ENCODE measurements around the gene CSF3R. TPM values are rescaled to one million over a fixed set of nuclear protein-coding genes. Genes with fewer than 3 reads are reported as not detected.

CSF3R gene
- 1 to 10 TPM; 2.5 to 6.0 (median 5.0) TPM for polyA plus RNA-seq (ENCODE audit: insufficient read length in 4 of 4)

- no peak for DNase-seq (ENCODE audit: low read depth in 4 of 4, low spot score in 2 of 4)
Observed at GRCh38 chr1:36482724-36483388, at the start of gene CSF3R. CSF3R (minus strand) TSS chr1:36482913; CDS start chr1:36479496, 3,417 bp downstream.

GRCh38 chr1:36531833-36532232 is 49.1 kb upstream of the CSF3R start:
- DNase-seq (ENCODE audit: low read depth in 4 of 4, low spot score in 2 of 4): no peak

DNA sequence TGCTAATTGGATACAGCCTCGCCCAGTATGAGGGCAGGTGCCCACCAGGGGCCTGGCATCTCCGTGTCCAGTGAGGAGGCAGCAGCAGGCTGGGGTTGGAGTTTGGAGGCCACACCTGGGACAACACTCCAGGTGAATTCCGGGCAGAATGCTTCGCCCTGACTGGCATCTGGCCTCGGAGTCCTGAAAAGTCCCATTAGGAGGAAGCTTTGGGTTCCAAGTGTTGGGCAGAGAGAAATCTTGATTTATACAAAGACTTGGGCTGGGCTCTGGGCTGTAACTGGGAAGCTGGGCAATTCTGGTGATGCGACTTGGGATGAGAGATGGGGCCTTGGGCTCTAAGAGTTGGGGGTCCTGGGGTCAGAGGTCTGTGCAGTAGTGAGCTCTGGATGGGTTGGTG is 48.1 kb upstream of the CSF3R start:
- no peak for DNase-seq (ENCODE audit: low read depth in 4 of 4, low spot score in 2 of 4)

GRCh38 chr1:36530261-36530660 is 47.5 kb upstream of the CSF3R start:
- DNase-seq (ENCODE audit: low read depth in 4 of 4, low spot score in 2 of 4): no peak

DNA sequence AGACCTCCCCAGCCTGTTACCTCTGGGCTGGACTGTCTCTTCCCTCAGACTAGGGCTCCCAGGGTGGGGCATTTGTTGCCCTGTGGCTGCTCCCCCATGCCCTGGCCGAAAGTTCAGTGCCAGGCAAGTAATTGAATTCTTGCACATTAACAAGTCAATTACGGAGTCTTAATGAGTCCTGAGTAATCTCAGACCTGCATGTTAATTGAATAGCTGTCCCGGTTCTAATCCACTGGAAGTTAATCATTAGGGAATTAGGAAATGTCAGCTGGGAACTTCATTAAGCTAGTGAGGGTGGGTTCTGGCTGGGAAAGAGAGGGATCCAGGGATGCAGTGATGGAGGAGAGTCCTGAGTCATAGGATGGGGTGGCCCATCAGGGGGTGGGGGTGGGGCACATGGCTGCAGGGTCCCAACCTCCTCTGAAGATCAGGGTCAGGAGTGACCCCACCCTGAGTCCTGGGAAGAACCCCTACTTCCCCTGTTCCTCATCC is 47.1 kb upstream of the CSF3R start:
- DNase-seq (ENCODE audit: low read depth in 4 of 4, low spot score in 2 of 4): no peak

DNA sequence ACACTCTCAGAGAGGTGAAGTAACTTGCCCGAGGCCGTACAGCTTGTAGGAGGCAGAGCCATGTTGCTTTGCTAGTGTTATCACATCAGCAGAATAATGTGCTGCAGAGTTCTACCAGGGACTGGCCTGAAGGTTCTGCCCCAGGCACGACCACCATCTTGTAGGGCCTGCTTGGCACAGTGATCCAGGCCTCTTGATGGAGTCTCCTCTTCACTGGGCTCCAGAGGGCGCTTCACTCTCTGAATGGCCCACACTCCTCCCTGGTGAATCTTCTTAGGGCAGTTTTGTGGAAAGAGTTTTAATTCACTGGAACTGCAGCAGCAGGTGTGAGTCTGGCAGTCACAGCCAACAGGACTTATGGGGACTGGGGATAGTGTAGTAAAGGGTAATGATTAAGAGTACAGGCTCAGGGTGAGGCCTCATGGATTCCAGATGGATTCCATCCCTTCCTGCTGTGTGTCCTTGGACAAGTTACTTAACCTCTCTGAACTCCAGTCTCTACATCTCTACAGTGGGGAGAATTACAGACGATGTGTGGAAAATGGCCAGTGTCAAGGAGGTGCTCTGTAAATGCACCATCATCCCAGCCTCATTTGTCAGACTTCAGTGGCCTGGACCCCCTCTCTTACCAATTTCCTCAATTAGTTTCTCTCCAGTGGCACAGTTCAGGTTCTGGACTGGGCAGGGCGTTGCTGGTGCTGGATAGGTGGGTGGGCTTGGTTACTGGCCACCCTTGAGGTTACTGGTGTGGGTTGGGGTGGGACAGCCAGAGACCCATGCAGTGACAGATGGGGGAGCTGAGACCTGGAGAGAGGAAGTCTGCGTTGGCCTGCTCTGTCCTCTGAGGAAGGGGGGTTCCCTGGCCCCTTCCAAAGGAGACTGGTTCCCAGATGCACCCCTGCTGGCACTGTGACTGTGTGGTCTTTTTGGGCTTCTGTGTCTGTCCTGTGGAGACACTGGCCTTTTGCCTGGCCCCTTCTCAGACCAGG is 45.9 kb upstream of the CSF3R start:
- DNase-seq (ENCODE audit: low read depth in 4 of 4, low spot score in 2 of 4): no peak

- DNase-seq (ENCODE audit: low read depth in 4 of 4, low spot score in 2 of 4): no peak
Observed at GRCh38 chr1:36525166-36525565, 42.5 kb upstream of the CSF3R start.

DNA sequence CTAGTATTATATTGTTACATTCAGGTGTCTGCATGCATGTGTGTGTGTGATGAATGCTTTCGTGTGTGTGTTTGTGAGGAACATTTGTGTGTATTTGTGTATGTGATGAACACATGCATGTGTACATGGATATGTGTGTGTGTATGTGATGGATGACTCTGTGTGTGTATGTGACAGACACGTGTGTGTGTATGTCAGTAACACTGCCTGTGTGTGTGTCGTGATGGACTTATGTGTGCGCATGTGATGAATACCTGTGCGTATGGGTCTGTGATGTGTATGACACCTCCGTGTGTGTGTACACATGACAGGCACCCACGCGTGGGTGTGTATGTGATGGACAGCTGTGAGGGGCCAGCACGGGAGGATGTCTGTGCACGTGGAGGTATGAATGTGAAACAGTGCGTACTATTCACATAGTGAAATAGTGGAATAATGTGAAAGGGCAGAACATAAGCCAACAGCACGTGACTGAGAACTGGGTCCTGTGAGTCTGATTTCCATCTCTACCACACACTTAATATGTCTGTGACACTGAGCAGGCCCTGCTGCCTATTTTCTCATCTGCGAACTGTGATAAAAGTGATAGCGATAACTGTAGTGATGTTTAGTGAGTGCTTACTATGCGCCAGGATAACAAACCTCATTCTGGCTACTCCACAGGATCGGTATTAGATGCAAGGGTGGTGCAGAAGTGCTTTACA is 41.8 kb upstream of the CSF3R start:
- DNase-seq (ENCODE audit: low read depth in 4 of 4, low spot score in 2 of 4): no peak

GRCh38 chr1:36523850-36524249 is 41.1 kb upstream of the CSF3R start:
- no peak for DNase-seq (ENCODE audit: low read depth in 4 of 4, low spot score in 2 of 4)

DNA sequence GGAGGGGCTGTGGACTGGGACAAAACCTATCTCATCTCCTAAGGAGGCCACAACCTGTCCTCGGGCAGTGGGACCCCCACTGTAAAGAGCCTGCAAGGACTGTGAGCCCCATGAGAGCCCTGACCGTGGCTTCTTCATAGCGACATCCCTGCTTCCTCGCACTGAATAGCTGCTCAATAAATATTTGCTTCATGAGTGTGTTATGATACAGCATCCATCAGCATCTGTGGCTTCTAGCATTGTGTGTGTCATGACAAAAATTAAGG is 40.5 kb upstream of the CSF3R start:
- no peak for DNase-seq (ENCODE audit: low read depth in 4 of 4, low spot score in 2 of 4)

GRCh38 chr1:36522461-36523229 is 39.9 kb upstream of the CSF3R start:
- DNase-seq (ENCODE audit: low read depth in 4 of 4, low spot score in 2 of 4): no peak

- no peak for DNase-seq (ENCODE audit: low read depth in 4 of 4, low spot score in 2 of 4)
Observed at GRCh38 chr1:36522021-36522420, 39.3 kb upstream of the CSF3R start.

GRCh38 chr1:36520771-36521420 is 38.2 kb upstream of the CSF3R start:
- no peak for DNase-seq (ENCODE audit: low read depth in 4 of 4, low spot score in 2 of 4)

- no peak for DNase-seq (ENCODE audit: low read depth in 4 of 4, low spot score in 2 of 4)
Observed at GRCh38 chr1:36520056-36520455, 37.3 kb upstream of the CSF3R start.

DNA sequence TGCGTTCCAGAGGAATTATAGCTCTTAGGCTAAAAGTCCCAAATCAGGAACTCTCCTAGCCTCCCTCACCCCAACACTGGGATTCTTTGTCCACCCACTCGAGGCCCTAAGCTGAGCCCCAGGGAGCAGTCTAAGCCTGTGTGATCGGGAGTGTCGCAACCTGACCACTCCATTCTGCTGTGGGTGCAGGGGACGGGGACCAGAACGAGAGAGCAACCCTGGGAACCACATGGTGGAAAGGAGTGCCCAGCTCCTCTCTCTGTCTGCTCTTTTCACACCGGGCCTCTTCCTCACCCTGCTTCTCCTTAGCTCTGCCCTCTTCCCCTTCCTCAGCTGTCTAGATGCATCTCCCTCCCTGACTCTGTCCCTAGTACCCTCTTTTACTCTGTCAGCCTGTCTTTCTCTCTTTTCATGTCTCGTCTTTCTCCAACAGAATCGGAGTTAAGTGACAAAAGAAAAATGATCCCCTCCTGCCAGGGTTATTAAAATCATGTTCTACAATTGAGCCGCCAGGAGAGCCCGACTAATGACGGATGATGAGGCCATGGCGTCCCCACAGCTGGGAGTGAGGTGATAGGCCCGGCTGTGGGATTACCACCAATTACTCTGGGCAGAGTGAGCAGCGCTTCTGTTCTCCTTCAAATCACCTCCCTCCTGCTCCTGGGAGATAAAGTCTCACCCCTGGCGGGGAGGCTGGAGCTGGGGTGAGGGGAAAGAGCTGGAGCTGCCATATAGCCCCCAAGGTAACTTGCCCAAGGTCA is 34.5 kb upstream of the CSF3R start:
- no peak for DNase-seq (ENCODE audit: low read depth in 4 of 4, low spot score in 2 of 4)

GRCh38 chr1:36516372-36517010 is 33.8 kb upstream of the CSF3R start:
- DNase-seq (ENCODE audit: low read depth in 4 of 4, low spot score in 2 of 4): peak; percentile 8 to 36 (median 20)

DNA sequence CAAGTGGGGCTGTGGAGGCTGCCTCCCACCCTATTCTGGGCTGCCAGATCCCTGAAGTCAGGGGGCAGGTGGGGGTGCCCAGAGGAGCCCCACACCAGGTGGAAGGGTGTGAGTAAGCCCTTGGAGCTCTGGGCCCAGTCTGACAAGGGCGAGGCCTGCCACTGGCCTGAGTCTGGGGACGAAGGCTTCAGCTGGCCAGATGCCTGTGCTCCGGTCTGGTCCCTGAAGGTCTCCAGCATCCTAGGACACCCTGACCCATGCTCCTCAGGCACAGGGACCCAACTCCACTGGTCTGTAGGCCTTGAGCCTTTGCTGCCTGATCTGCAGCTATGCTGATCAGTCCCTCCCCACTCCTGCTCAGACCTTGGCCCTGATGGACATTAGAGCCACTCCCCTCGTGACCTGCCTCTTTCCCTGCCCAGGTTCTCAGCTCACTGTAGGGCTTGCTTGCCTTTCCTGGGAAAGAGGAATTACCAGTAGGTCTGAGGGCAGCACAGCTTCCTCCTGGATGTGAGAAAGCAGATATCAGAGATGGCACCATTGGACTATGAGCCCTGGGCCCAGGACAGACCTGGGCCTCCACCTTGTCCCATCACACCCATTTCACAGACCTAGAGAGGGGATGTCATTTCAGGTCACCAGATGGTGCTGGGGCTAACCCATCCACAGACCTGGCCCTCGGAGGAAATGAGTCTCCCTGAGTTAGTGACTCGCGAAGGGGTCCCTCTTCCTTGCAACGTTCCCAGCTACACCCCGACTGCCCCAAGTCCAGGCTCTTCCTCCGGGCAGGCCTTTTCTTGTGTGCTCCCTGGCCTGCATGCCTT is 32.8 kb upstream of the CSF3R start:
- no peak for DNase-seq (ENCODE audit: low read depth in 4 of 4, low spot score in 2 of 4)

GRCh38 chr1:36514501-36514900 is 31.8 kb upstream of the CSF3R start:
- DNase-seq (ENCODE audit: low read depth in 4 of 4, low spot score in 2 of 4): no peak
